Purkinje cell (primary cell): Measurements from ENCODE around the gene GPHA2. TPM values are rescaled to one million over a fixed set of nuclear protein-coding genes. Genes with fewer than 3 reads are reported as not detected.

Source experiments
- polyA plus RNA-seq: library from polyadenylated mRNA; unstranded; fragments of >200 nt; fragmentation: Nextera tagmentation; gene quantifications from 2 replicates; pipeline ENCODE4 v1.2.1, GENCODE V29; 2014

Gene GPHA2
- not detected in 2 replicates for polyA plus RNA-seq

GRCh38 chr11:64935359-64936081 is at the start of gene GPHA2:
Gene GPHA2 (minus strand): TSS chr11:64935893. CDS start chr11:64935460, 433 bp downstream.

DNA sequence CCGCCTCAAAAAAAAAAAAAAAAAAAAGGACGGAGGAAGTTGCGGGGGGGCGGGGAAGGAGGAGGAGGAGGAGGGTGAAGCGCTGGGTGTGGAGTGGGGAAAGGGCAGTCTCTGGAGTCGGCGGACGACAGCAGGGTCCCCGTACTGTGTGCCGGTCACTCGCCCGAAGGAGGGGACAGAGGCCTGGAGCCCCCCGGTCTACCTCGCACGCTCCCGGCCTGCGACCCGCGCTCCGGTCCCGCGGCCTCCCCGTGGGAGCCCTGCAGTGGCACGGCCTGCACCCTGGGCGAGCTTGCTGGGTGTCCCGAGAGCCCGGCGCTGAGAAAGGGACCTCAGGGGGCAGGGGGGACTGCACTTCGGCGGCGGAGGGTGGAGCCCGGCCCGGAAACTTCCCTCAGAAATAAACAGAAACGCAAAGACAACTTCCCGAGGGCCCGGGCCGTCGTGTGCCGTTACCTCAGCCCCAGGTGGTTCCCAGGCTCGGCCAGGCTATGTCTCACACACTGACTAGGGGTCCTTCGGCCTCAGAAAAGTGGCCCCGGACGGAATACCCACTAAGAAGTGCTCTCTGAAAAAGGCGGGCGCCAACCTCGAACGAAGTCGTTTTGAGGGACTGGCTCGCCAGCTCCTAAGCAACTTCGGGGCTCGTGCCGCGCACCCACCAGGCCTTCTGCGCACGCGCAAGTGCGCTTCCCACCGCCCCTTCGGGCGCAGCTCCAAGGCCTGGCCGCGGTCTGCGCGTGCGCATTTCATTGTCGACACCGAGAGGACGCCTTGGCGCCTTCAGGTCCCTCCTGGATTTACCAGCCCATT is 35.9 kb upstream of the GPHA2 start, which contains the start of gene MAJIN:
MAJIN (minus strand) TSS at position 688 of the 813 bp plus-strand sequence. CDS start 12,703 bp downstream, outside the sequence.

GRCh38 chr11:64923944-64924909 is 11.5 kb downstream of the GPHA2 start, which contains the start of gene PPP2R5B:
Gene PPP2R5B (plus strand): TSS chr11:64924689. CDS start chr11:64925735, 1,046 bp downstream.

DNA sequence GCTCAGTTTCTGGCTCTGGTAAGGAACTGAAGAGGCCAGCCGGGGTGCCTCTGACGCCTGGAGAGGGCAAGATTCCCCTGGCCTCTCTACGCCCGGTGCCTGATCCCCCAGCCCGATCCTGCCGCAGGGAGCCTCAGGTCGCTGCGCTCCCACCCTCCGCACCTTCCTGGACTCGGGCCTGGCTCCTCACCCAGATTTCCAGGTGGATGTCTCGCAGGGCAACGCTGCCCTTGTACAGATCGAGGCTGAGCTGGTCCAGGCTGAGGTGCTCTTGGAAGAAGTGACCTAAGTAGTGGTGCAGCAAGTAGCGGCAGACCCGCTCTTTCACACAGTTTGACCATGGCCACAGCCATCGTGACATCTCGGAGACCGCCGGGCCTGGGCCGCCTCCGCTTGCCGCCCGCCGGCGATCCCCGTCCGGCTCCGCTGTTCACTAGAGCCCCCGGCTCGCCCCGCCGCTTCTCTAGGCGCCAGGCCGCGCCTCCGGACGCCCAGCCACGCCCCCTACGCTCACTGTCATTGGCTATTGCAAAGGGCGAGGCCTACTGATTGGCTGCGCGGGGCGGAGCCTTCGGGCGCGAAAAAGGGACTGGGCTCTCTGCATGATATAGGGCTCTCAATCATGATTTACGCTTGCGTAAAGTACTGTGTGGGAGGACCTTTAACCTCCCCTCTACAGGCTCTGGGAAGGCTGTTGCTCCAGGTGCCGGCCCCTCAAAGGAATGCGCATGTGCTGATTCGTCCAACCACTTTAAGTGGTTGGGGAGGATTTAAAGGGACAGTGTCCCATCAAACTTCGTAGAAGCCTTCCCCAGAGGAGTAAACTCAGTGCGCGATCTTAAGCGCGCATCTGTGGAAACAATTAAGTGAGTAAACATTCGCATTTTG is 18.7 kb downstream of the GPHA2 start, which contains the start of gene ATG2A:
ATG2A (minus strand) TSS at position 435 of the 888 bp plus-strand sequence; CDS start at position 361, 74 bp downstream.

Other genes starting within 250 kb of the GPHA2 start
- 1.7 and 3.1 TPM in 2 replicates for gene NRXN2, start 212.7 kb downstream of the GPHA2 start, polyA plus RNA-seq
- gene RASGRP2, start 191.8 kb downstream of the GPHA2 start, polyA plus RNA-seq: 0.36 TPM in 1 of 2 replicates, not detected in the other
- gene PYGM, start 175.9 kb downstream of the GPHA2 start, polyA plus RNA-seq: 0.69 and 1.4 TPM in 2 replicates
- 20.3 and 21.6 TPM in 2 replicates for gene SF1, start 157.4 kb downstream of the GPHA2 start, polyA plus RNA-seq
- gene MAP4K2, start 132.7 kb downstream of the GPHA2 start, polyA plus RNA-seq: 2.9 and 4.1 TPM in 2 replicates
- gene MEN1, start 125.3 kb downstream of the GPHA2 start, polyA plus RNA-seq: 4.9 and 7.0 TPM in 2 replicates
- gene CDC42BPG, start 91.2 kb downstream of the GPHA2 start, polyA plus RNA-seq: not detected in 2 replicates
- 2.5 and 3.5 TPM in 2 replicates for gene EHD1, start 57.3 kb downstream of the GPHA2 start, polyA plus RNA-seq
- gene ATG2A, start 18.7 kb downstream of the GPHA2 start, polyA plus RNA-seq: 0.70 and 0.73 TPM in 2 replicates
- 1.5 and 3.1 TPM in 2 replicates for gene PPP2R5B, start 11.2 kb downstream of the GPHA2 start, polyA plus RNA-seq
- gene MAJIN, start 36.2 kb upstream of the GPHA2 start, polyA plus RNA-seq: 3.6 and 3.8 TPM in 2 replicates
- not detected in 2 replicates for gene BATF2, start 61.1 kb upstream of the GPHA2 start, polyA plus RNA-seq
- 42.7 and 68.3 TPM in 2 replicates for gene ARL2, start 78.3 kb upstream of the GPHA2 start, polyA plus RNA-seq
- 4.7 and 7.0 TPM in 2 replicates for gene SNX15, start 91.5 kb upstream of the GPHA2 start, polyA plus RNA-seq
- gene SAC3D1, start 105.3 kb upstream of the GPHA2 start, polyA plus RNA-seq: 1.3 and 3.6 TPM in 2 replicates
- not detected in 2 replicates for gene NAALADL1, start 122.7 kb upstream of the GPHA2 start, polyA plus RNA-seq
- gene CDCA5, start 148.1 kb upstream of the GPHA2 start, polyA plus RNA-seq: 0.29 and 1.8 TPM in 2 replicates
- 11.0 and 14.9 TPM in 2 replicates for gene ZFPL1, start 148.3 kb upstream of the GPHA2 start, polyA plus RNA-seq
- gene VPS51, start 160.3 kb upstream of the GPHA2 start, polyA plus RNA-seq: 15.7 and 25.0 TPM in 2 replicates
- gene TM7SF2, start 176.0 kb upstream of the GPHA2 start, polyA plus RNA-seq: 17.1 and 28.2 TPM in 2 replicates
- gene ZNHIT2, start 181.8 kb upstream of the GPHA2 start, polyA plus RNA-seq: 0.19 and 1.9 TPM in 2 replicates
- 384 and 510 TPM in 2 replicates for gene FAU, start 186.2 kb upstream of the GPHA2 start, polyA plus RNA-seq
- gene MRPL49, start 186.4 kb upstream of the GPHA2 start, polyA plus RNA-seq: 8.6 and 13.7 TPM in 2 replicates
- 24.2 and 35.0 TPM in 2 replicates for gene SYVN1, start 198.6 kb upstream of the GPHA2 start, polyA plus RNA-seq
- gene SPDYC, start 234.3 kb upstream of the GPHA2 start, polyA plus RNA-seq: not detected in 2 replicates
- gene CAPN1, start 246.0 kb upstream of the GPHA2 start, polyA plus RNA-seq: 4.1 and 6.8 TPM in 2 replicates